B cell (primary cell): Measurements from ENCODE around the gene RHOT2. TPM values are rescaled to one million over a fixed set of nuclear protein-coding genes. Genes with fewer than 3 reads are reported as not detected.

Experiments
- ATAC-seq: fragments of 200-7000 bp; cut with Tn5 transposase; one replicate; pipeline ENCODE4 v1.10.0; 2021; ENCODE audit warnings: low read depth, mild to moderate bottlenecking, moderate number of reproducible peaks, moderate library complexity
- CTCF ChIA-PET: fragments of 350-600 bp; sonication (Branson Sonifier 250); formaldehyde crosslinking; loops from one replicate; lab custom pipeline; 2021; ENCODE audit warnings: antibody characterized with exemption, inconsistent platforms; lab: Charles Lee
- POLR2A ChIA-PET: fragments of 350-600 bp; sonication (Branson Sonifier 250); formaldehyde crosslinking; loops from one replicate; lab custom pipeline; 2021; ENCODE audit warnings: antibody characterized with exemption; lab: Charles Lee
- DNase-seq: peaks from one replicate; pipeline ENCODE4 v3.0.0; 2013
- H2AFZ ChIP-seq: 2 replicates; pipeline ENCODE4 v1.6.1; 2012; ENCODE audit warnings: mild to moderate bottlenecking, low read depth, low read length; ENCODE audit not compliant: insufficient read depth, poor library complexity, severe bottlenecking
- H3K27ac ChIP-seq, 2 donors: 1 replicate in 1 of 2; 2 replicates in 1 of 2; pipeline ENCODE4 v1.5.1; 2012 to 2013; ENCODE audit warnings: low read length in 2 of 2, mild to moderate bottlenecking in 2 of 2, moderate library complexity in 1 of 2
- H3K27me3 ChIP-seq, 4 experiments: fragments of 200-600 bp in 1 of 4; sonication (generic) in 1 of 4; replicated peaks in 1 of 4; 1 replicate in 2 of 4; 2 replicates in 2 of 4; pipeline versions ENCODE4 v1.6.1 to v1.7.0; 2013 to 2016; ENCODE audit warnings: low read length in 3 of 4, mild to moderate bottlenecking in 2 of 4, mixed read lengths in 1 of 4, moderate library complexity in 1 of 4; ENCODE audit not compliant: insufficient read depth in 4 of 4, control insufficient read depth in 3 of 4; ENCODE audit errors: control extremely low read depth in 1 of 4
- H3K36me3 ChIP-seq, 2 experiments: replicated peaks in 1 of 2; 1 replicate in 1 of 2; 2 replicates in 1 of 2; pipeline versions ENCODE4 v1.6.1 to v1.7.1; 2013; ENCODE audit warnings: low read length in 1 of 2; ENCODE audit not compliant: insufficient read depth in 2 of 2, control insufficient read depth in 1 of 2; ENCODE audit errors: control extremely low read depth in 1 of 2, extremely low read depth in 1 of 2
- H3K4me1 ChIP-seq, 2 donors: fragments of 200-600 bp in 1 of 2; sonication (generic) in 1 of 2; 1 replicate in 1 of 2; 2 replicates in 1 of 2; pipeline versions ENCODE4 v1.5.1 to v1.6.1; 2013 to 2017; ENCODE audit warnings: low read length in 2 of 2; ENCODE audit not compliant: control insufficient read depth in 2 of 2, insufficient read depth in 2 of 2
- H3K4me2 ChIP-seq: replicated peaks from 2 replicates; pipeline ENCODE3; 2012; ENCODE audit warnings: mild to moderate bottlenecking, low read depth, low read length; ENCODE audit not compliant: poor library complexity, severe bottlenecking
- H3K4me3 ChIP-seq, 5 experiments: fragments of 200-600 bp in 1 of 5; sonication (generic) in 1 of 5; 1 replicate in 3 of 5; 2 replicates in 2 of 5; pipeline versions ENCODE4 v1.5.1 to v1.7.0; 2011 to 2016; ENCODE audit warnings: low read length in 4 of 5, mild to moderate bottlenecking in 4 of 5, low read depth in 2 of 5, control low read depth in 1 of 5, moderate library complexity in 1 of 5; ENCODE audit not compliant: insufficient read depth in 1 of 5; ENCODE audit errors: control extremely low read depth in 1 of 5, extremely low read depth in 1 of 5
- H3K79me2 ChIP-seq: fragments of 200-600 bp; sonication (generic); one replicate; pipeline ENCODE4 v1.6.0; 2016; ENCODE audit warnings: low read length; ENCODE audit not compliant: control insufficient read depth, insufficient read depth
- H3K9ac ChIP-seq: fragments of 200-600 bp; sonication (generic); 2 replicates; pipeline ENCODE4 v1.6.1; 2017; ENCODE audit warnings: mild to moderate bottlenecking, low read length, moderate library complexity
- H3K9me3 ChIP-seq, 3 donors: one replicate each; pipeline versions ENCODE4 v1.6.1 to v1.7.1; 2013; ENCODE audit warnings: low read length in 2 of 3; ENCODE audit not compliant: control insufficient read depth in 2 of 3, insufficient read depth in 1 of 3; ENCODE audit errors: control extremely low read depth in 1 of 3
- H4K20me1 ChIP-seq: 2 replicates; pipeline ENCODE4 v1.6.0; 2012; ENCODE audit warnings: mild to moderate bottlenecking, low read length; ENCODE audit not compliant: insufficient read depth, control insufficient read depth, poor library complexity, severe bottlenecking
- H3K27ac Mint-ChIP-seq: one replicate; pipeline ENCODE4 v1.8.0; 2021; ENCODE audit warnings: mixed read lengths
- H3K27me3 Mint-ChIP-seq: one replicate; pipeline ENCODE4 v1.8.0; 2021; ENCODE audit warnings: mixed read lengths
- H3K4me1 Mint-ChIP-seq: one replicate; pipeline ENCODE4 v1.8.0; 2021; ENCODE audit warnings: mixed read lengths
- H3K4me3 Mint-ChIP-seq: one replicate; pipeline ENCODE4 v1.8.0; 2021; ENCODE audit warnings: mixed read lengths
- H3K9me3 Mint-ChIP-seq: one replicate; pipeline ENCODE4 v1.8.0; 2022; ENCODE audit warnings: mixed read lengths; ENCODE audit not compliant: insufficient read depth
- EZH2 ChIP-seq: IDR thresholded peaks from 2 replicates; pipeline ENCODE4 v1.6.1; 2012; ENCODE audit warnings: borderline replicate concordance, low read depth, mild to moderate bottlenecking, moderate library complexity, low read length; ENCODE audit not compliant: insufficient read depth, poor library complexity, severe bottlenecking
- WGBS: methylation state at CpG from one replicate; pipeline ENCODE4 v1.1.5; 2013; ENCODE audit warnings: missing lambda C conversion rate; ENCODE audit not compliant: insufficient coverage; 5-methylcytosine and 5-hydroxymethylcytosine counted together
- intact Hi-C: fragments of 100-400 bp; cut with micrococcal nuclease; formaldehyde crosslinking; loops from one replicate; pipeline ENCODE4 v1.10.0; 2022
- polyA plus RNA-seq: library from polyadenylated mRNA; depleted of rRNA; stranded (reverse); fragments of >200 nt; gene quantifications from 2 replicates; pipeline ENCODE4 v1.2.3, GENCODE V29; 2012
- total RNA-seq, 2 donors: library from RNA; stranded (reverse); fragments of 120-200 nt in 1 of 2; gene quantifications; 1 replicate in 1 of 2; 2 replicates in 1 of 2; pipeline versions ENCODE4 v1.2.3 to v1.2.4, GENCODE V29; 2013 to 2022
- TF ChIP-seq, protein P1 (sequence below): fragments of 200-600 bp; IDR thresholded peaks from one replicate; pipeline ENCODE4 v1.8.0; 2022; ENCODE audit warnings: antibody characterized with exemption, mild to moderate bottlenecking

Gene RHOT2
- total and polyA plus RNA-seq, 2 donors (not counting 1 experiment from before 2014, with no cell fraction given): 207 to 461 TPM

DNA sequence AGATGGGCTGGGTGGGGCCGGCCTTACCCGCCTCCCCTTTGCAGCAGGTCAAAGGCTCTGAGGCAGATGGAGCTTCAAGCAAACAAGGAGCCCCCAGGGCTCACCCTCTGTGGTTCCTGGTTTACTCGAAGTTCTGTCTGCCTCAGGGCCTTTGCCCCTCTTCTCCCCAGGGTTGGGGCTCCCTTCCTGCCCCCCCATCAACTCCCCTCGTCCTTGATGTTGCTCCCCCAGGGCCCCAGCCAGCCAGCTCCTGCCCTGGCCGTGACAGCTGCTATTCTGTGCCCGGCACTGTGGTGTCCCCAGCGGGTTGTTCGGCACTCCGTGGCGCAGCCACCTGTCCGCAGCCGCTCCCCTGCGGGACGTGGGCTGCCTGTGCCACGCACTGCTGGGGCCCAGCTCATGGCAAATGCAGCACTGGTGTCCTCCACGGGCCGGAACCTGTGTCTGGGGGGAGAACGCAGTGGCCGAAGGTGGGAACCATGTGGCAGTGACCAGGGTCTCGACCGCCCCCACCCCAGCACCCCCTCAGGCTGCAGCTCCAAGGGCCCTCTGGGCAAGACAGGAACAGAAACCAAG is 42.7 kb downstream of the RHOT2 start:
- intact Hi-C loops: loop anchor here (1.0 to 2.0 kb wide), 3 partner anchors 31 to 392 kb away; no protein-coding TSS in a partner anchor
- H3K9me3 Mint-ChIP-seq: no peaks in the 10 kb centered on the region
- H3K9ac ChIP-seq: no peak overlapping the region
- H2AFZ ChIP-seq: no peak overlapping the region
- TF ChIP-seq, protein P1, sequence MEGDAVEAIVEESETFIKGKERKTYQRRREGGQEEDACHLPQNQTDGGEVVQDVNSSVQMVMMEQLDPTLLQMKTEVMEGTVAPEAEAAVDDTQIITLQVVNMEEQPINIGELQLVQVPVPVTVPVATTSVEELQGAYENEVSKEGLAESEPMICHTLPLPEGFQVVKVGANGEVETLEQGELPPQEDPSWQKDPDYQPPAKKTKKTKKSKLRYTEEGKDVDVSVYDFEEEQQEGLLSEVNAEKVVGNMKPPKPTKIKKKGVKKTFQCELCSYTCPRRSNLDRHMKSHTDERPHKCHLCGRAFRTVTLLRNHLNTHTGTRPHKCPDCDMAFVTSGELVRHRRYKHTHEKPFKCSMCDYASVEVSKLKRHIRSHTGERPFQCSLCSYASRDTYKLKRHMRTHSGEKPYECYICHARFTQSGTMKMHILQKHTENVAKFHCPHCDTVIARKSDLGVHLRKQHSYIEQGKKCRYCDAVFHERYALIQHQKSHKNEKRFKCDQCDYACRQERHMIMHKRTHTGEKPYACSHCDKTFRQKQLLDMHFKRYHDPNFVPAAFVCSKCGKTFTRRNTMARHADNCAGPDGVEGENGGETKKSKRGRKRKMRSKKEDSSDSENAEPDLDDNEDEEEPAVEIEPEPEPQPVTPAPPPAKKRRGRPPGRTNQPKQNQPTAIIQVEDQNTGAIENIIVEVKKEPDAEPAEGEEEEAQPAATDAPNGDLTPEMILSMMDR: no peak
- no peak for TF ChIP-seq EZH2
- no peak overlapping the region for H3K27ac ChIP-seq
- DNase-seq (no peak), ATAC-seq (no peak)
- no peak overlapping the region for H3K4me3 Mint-ChIP-seq
- no peak overlapping the region for H3K4me2 ChIP-seq
- CTCF ChIA-PET: interaction anchor here (0.7 to 7.6 kb wide), 6 partner anchors 10 to 349 kb away, joined by 3 to 94 read pairs (median 3); partner anchors contain the start of genes ANTKMT, CHTF18 and RPUSD1
- no peaks in the 10 kb centered on the region for H4K20me1 ChIP-seq
- peaks cover 4% of the 10 kb centered on the region for H3K4me1 Mint-ChIP-seq
- peaks cover 26% of the 10 kb centered on the region for H3K27me3 Mint-ChIP-seq
- no peaks in the 10 kb centered on the region for H3K36me3 ChIP-seq
- 60% methylated on average over 21 of the region's 21 CpGs for WGBS
- H3K79me2 ChIP-seq: no peaks in the 10 kb centered on the region
- H3K9me3 ChIP-seq: peaks cover 0 to 17% (median 0%) of the 10 kb centered on the region in 3 donors
- no peak overlapping the region for H3K27ac Mint-ChIP-seq
- peaks cover 13 to 16% of the 10 kb centered on the region in 2 donors for H3K4me1 ChIP-seq
- no peak overlapping the region for H3K4me3 ChIP-seq
- H3K27me3 ChIP-seq: peaks cover 0 to 69% (median 32%) of the 10 kb centered on the region in 4 experiments
- POLR2A ChIA-PET: no interaction called here

DNA sequence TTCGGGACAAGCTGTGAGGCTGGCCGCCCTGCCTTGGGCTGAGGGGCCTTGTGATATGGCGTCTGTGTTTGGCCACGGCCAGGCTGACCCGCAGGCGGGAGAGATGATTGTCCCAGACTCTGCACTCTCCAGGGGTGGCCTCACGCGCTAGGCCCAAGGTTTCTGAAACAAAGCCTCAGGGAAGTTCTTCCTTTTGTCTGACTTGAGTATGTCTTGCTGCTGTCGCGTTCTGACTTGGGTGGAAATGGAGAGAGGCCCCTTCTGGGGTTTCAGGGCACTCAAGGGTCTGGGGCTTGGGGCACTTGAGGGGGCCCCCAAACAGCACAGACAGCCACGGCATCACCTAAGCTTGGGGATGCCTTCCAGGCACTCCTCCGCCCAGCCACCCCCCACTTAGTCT is 43.2 kb downstream of the RHOT2 start:
- H3K4me1 Mint-ChIP-seq: peaks cover 4% of the 10 kb centered on the region
- Histone ChIP-seq H3K9me3 (peaks cover 0 to 19% (median 0%) of the 10 kb centered on the region in 3 donors), H3K27me3 (peaks cover 0 to 73% (median 34%) of the 10 kb centered on the region in 4 experiments), H4K20me1 (peaks cover under 1% of the 10 kb centered on the region), H3K4me1 (peaks cover 16 to 20% of the 10 kb centered on the region in 2 donors), H3K4me3 (no peak overlapping the region), H3K36me3 (no peaks in the 10 kb centered on the region), H3K79me2 (no peaks in the 10 kb centered on the region), H3K4me2 (no peak overlapping the region), H2AFZ (no peak overlapping the region), H3K27ac (no peak overlapping the region), H3K9ac (no peak overlapping the region)
- ChIA-PET POLR2A (no interaction called here), CTCF (interaction anchor here (1.5 to 7.6 kb wide), 3 partner anchors 10 to 74 kb away, joined by 5 to 94 read pairs (median 9); partner anchors contain the start of genes ANTKMT, CHTF18 and RPUSD1)
- ATAC-seq: no peak
- no peak overlapping the region for H3K4me3 Mint-ChIP-seq
- peaks cover 26% of the 10 kb centered on the region for H3K27me3 Mint-ChIP-seq
- TF ChIP-seq EZH2: no peak
- TF ChIP-seq, protein P1: no peak
- no peak overlapping the region for H3K27ac Mint-ChIP-seq
- WGBS: 77% methylated on average over 12 of the region's 12 CpGs
- H3K9me3 Mint-ChIP-seq: no peaks in the 10 kb centered on the region
- intact Hi-C loops: loop anchor here (1.0 to 2.0 kb wide), 3 partner anchors 30 to 392 kb away; no protein-coding TSS in a partner anchor
- no peak for DNase-seq
